Activated CD4-positive, alpha-beta T cell treated with anti-CD3 and anti-CD28 coated beads, Interleukin-2, amount 50 U/mL, for 24 hours (primary cell): Measurements from ENCODE around the gene P3H4.

Experiments used
- DNase-seq, 2 donors: peaks; one replicate each; pipeline ENCODE4 v3.0.0-alpha.2; 2020; ENCODE audit warnings: low read depth in 1 of 2, low spot score in 1 of 2

Gene P3H4

DNA sequence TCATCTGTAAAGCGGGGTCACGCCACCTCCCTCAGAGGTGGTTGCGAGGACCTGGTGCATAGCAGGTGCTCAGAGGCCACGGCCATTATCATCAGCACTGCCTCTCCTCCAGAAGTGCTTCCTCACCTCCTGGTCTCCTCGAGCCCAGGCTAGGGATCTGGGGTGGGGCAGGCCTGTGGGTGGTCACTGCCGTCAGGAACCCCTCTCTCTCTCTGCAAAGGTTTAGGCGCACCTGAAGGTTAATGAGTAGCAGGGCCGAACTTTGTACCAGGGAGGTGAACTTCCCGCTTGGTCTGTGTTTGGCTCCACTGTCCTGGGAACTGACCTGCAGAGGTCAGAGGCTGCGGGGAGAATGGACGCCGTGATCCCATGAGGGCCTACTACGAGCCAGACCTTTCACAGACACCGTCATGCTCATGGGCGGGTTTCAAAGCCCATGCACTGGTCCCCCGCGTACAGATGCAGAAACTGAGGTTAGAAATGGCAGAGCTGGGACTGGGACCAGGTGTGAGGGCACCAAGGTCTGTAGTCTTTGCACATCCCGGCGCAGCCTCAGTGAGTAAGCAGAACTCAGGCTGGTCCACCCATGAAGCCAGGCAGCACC lies 39.1 kb downstream of the P3H4 start:
- DNase-seq: no peak

DNA sequence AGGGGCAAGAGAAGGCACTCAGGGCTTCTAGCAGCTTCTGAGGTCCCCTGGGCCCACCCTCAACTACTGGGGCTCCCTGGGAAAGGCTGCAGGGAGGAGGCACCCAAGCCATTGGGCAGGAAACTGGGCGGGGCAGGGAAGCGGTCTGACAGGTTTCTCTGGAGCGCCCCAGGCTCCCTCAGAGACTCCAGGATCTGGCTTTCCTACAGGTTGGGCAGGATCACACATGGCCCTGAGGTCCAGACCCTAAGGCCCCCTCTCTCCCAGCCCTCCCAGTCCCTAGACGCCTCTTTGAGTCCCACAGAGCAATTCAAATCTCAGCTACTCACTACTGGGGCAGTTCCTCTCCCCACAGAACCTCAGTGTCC lies 39.5 kb downstream of the P3H4 start:
- no peak for DNase-seq

DNA sequence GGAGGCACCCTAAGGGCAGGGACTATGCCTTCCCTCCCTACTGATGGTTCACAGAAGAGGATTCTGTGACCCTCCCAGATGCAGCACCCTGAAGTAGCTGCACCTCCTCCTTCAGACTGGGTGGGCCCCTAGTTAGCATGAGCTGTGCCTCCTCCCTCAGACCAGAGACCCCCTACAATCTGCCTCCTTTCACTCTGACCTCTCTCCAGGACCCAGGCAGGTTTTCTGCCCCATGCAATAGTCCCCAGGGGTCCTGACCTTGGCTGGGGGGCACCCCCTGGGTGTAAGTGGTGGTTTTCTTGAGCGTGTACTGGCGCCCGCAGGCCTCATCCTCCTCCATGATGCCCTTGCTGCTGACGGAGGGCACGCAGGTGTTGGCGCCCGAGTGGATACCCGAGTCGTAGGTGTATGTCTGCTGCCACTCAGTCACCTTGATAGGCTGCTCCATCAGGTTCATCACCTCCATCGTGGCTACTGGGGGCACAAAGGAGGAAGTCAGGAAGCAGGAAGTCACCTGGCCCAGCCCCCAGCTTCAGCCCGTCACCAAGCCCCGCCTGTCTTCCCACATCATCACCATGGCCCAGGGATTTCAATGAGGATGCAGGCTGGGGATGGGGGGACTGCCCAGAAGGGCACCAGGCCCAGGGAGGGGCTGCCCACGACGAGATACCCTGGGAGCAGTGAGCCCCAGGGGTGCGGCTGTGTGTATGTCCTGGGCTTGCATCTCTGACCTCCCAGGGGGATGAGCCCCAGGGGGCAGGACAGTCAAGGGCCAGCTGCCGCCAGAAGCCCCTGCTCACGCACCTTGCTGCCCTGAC lies 40.2 kb downstream of the P3H4 start:
- no peak for DNase-seq

DNA sequence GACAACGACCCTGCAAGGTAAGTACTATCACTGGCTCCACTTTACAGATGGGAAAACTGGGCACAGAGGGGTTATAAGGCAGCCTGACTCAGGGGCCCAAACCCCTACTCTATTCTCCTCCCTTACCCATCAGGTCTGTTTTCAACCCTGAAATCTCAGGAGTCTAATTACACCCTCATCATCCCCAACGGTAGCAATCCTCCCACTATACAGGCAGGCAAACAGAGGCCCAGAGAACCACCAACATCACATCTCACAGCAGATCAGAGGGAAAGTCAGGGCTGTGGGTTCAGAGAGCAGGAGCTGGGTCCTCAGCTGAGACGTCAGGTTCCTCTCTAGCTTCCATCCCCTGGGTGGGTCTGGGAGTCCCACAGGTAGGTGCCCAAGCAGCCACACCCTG lies 41.8 kb downstream of the P3H4 start:
- no peak for DNase-seq

DNA sequence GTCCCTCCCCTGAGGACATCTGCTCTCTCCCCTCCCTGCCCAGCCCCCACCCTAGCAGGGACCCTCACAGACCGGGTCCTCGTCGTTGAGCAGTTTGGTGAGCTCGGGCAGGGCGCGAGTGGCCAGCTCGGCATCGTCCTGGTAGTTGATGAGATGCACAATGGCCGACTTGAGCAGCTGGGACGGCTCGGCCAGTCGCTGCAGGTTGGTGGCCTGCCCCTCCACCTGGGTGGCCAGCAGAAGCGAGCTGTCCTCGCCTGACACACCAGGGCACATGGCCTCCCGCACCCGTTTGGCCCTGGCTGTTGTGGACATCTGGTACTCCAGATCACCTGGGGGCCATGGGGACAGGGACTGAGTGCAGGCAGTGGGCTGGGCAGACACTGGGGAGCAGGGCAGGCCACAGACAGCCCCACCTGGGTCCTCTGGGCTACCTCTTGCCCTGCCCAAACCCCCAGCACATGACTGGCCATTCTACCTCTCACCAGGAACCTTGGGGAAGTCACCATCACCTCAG lies 42.3 kb downstream of the P3H4 start:
- no peak for DNase-seq

DNA sequence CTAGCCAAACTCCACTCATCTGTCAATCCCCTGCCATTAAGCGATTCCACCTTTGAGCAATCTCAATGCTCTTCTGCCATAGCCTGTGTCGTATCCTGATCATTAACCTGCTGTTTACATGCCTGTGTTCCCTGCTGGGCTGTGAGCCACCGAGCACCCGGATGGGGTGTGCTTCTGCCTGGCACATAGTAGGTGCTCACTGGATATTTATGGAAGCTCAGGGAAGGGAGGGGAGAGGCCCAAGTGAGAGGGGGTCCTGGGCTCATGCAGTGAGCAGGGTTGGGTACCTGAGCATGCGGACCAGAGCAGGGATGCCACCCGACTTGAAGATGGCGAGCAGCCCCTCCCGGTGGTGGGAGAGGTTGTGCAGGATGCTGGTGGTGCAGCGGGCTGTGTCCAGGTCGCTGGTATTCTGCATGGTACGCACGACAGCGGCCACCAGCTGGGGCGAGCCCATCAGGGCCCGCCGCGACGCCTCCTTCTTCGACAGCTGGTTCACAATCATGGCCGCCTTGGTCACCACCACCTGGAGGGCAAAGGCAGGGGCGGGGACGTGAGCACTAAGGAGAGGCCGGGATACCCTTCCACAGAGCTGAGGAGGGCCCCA lies 43.0 kb downstream of the P3H4 start:
- no peak for DNase-seq

DNA sequence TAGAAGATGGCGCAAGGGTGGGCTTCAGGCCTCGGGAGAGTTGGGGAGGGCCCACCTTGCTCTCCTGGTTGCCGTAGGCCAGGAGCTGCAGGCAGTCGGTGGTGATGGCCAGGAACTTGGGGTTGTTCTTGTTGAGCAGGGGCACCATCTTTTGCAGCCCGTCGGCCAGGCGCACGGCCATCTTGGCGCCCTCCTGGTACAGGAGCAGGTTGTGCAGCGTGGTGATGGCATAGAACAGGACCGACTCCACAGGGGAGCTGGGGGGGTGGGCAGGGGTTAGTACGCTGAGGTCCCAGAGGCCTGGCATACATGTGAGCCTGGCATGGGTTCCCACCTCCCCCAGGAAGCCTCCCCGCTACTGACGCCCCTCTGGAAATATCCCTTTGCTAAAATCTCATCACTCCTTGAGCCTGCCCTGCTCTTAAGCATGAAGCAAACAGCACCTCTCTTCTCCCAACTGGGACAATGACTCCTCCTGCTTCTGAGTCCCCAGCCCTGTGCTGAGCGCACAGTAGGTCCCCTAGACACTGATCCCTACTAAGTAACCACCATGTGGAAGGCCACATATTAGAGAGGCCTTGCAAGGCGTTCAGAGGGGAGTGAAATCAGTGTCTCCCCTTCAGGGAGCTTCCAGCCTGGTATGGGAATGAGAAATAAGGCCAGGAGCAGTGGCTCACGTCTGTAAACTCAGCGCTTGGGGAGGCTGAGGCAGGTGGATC lies 44.3 kb downstream of the P3H4 start:
- DNase-seq: no peak

DNA sequence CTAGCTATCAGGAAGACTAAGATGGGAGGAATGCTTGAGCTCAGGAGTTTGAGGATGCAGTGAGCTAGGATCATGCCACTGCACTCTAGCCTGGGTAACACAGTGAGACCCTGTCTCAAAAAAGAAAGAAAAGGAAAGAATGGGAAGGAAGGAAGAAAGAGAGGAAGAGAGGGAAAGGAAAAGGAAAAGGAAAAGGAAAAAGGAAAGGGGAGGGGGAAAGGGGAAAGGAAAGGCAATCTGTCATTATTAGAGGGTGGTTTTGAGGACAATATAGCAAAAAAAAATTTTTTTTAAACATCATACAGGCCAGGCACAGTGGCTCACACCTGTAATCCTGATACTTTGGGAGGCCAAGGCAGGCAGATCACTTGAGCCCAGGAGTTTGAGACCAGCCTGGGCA lies 45.6 kb downstream of the P3H4 start:
- DNase-seq: no peak

DNA sequence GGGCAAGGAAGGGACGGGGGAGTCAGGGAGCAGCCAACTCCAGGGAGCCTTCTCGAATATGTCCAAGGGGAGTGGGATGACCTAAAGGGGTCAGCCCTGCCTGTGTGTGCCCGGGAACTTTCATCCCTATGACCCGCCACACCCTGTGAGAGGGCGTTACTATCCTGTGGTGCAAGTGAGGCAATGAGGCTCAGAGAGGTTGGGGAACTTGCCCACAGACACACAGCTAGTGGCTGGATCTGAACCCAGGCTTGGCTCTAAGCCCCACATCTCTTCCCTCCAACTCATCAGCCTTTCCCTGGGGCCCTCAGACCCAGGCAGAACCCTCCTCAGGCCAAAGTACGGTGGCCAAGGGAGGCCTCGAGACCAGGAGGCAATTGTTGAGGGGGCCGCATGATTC lies 48.4 kb downstream of the P3H4 start:
- no peak for DNase-seq

DNA sequence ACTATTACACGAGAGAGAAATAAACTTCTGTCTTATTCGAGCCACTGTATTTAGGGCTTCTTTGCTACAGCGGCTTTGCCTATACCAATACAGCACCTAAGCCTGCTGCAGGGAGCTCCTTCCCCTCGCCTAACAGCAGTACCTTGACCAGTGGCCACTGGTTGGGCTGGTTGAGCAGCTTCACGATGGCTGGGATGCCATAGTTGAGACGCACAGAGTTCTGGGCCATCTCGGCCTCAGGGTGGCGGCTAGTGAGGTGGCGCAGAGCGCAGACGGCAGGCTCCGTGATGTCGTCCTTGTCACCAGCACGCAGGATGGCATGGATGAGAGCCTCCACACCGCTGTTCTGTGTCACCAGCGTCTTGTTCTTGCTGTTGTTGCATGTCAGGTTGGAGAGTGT lies 48.9 kb downstream of the P3H4 start:
- DNase-seq: no peak

DNA sequence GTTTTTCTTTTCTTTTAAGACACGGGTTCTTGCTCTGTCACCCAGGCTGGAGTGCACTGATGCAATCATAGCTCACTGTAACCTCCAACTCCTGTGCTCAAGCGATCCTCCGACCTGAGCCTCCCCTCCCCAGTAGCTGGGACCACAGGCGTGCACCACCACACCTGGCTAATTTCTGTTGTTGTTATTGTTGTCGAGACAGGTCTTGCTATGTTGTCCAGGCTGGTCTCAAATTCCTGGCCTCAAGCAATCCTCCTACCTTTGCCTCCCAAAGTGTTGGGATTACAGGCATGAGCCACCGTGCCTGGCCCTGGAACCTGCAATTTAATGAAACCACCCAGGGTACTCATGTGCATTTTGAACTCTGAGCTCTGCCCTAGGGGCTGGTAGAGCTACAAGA lies 49.4 kb downstream of the P3H4 start:
- no peak for DNase-seq

DNA sequence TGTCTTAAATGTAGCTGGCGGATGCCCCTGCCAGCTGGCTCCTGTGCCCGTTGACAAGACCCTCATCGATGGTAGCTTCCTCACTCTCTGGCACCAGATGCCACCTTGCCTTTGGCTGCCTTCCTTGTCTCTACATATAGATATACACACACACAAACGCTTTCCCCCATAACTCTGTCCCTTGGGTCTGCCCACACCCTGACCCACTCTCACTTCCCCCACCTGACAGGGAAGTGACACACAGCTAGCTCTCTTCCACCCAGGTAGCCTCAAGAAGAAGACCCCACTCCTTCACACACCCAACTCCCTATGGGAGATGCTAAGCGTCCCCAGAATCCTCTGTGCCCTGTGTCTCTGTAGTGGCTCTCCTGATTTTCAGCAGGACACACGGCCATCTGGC lies 50.9 kb downstream of the P3H4 start:
- DNase-seq: no peak

DNA sequence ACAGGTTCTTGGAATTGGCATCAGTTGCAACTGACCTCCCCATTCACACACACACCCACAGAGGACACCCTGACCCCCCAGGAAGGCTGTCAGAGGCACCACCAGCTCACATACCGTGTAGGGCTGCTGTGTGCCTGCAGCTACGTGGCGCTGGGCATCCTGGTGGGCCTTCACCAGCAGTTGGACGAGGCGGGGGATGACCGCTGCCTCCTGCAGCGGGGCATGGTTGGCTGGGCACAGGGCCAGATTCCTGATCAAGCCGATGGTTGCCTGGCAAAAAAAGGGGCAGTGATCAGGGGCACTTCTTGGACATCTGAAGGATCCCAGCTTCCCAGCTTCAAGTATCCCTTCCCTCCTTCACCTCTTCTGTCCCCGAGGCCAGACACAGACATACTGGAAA lies 53.1 kb downstream of the P3H4 start:
- no peak for DNase-seq

DNA sequence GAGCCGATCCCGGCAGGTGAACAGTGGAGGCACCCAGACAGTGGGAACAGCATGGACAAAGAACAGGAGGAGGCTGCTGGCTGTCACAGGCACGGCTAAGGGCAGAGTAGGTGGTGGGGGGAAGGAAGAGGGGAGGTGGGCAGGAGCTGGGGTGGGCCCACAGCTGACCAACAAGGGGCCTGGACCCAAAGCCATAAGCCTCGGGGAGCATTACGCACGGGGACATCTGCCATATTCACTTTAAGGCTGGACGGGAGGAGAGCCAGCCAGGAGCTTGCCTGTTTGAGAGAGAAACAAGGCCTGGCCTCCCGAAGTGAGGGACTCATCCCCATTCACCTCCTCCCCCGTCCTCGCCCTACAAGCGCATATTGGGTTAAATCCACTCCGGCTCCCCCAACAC lies 57.7 kb downstream of the P3H4 start:
- no peak for DNase-seq
